ENCODE data around the gene SMIM20. TPM values are rescaled to one million over a fixed set of nuclear protein-coding genes. Genes with fewer than 3 reads are reported as not detected.

Gene SMIM20
- polyA plus RNA-seq, 1 donor from 2014 or later = 19.1 TPM

- Histone ChIP-seq H3F3A (ENCODE audit: insufficient read depth, low read length, poor library complexity, severe bottlenecking) (no peaks in the 10 kb centered on the region), H3K27ac (ENCODE audit: low read length) (no peak overlapping the region), H3K36me3 (ENCODE audit: insufficient read depth, low read length) (no peaks in the 10 kb centered on the region), H3K4me2 (ENCODE audit: low read length) (no peak overlapping the region), H3K4me3 (ENCODE audit: low read length) (no peak overlapping the region), H3K27me3 (ENCODE audit: insufficient read depth, low read depth, low read length) (no peaks in the 10 kb centered on the region), H3K79me2 (replicated peaks; ENCODE audit: insufficient read depth, low read length) (no peaks in the 10 kb centered on the region), H4K20me1 (ENCODE audit: insufficient read depth) (no peaks in the 10 kb centered on the region), H3K9me2 (ENCODE audit: insufficient read depth, low read length) (no peaks in the 10 kb centered on the region), H2AFZ (ENCODE audit: low read depth, low read length) (no peak overlapping the region), H3K9me3 (ENCODE audit: low read length) (no peaks in the 10 kb centered on the region), H3K9ac (ENCODE audit: low read length) (no peak overlapping the region)
- TF ChIP-seq REST (IDR thresholded peaks at IDR 0.05; ENCODE audit: borderline replicate concordance) (no peak), SMC3 (conservative IDR thresholded peaks at IDR 0.05; ENCODE audit: poor library complexity) (no peak), TAF1 (IDR thresholded peaks at IDR 0.05; ENCODE audit: low read depth) (no peak), MXI1 (conservative IDR thresholded peaks at IDR 0.05; ENCODE audit: poor library complexity, severe bottlenecking) (no peak), CTCF (IDR thresholded peaks at IDR 0.05; ENCODE audit: poor library complexity, severe bottlenecking) (no peak), RAD21 (conservative IDR thresholded peaks at IDR 0.05) (no peak), POLR2AphosphoS5 (IDR thresholded peaks at IDR 0.05) (no peak), EZH2 (IDR thresholded peaks at IDR 0.05; ENCODE audit: borderline replicate concordance, insufficient read depth, low read length, poor library complexity, severe bottlenecking) (no peak), EP300 (conservative IDR thresholded peaks at IDR 0.05; ENCODE audit: poor library complexity, severe bottlenecking) (no peak)
These were observed 24.3 kb downstream of the SMIM20 start for GRCh38 chr4:25938366-25938765.

- no peak overlapping the region for H3K27ac ChIP-seq (ENCODE audit: low read length)
- no peaks in the 10 kb centered on the region for H3F3A ChIP-seq (ENCODE audit: insufficient read depth, low read length, poor library complexity, severe bottlenecking)
- no peak overlapping the region for H3K4me2 ChIP-seq (ENCODE audit: low read length)
- no peaks in the 10 kb centered on the region for H3K9me3 ChIP-seq (ENCODE audit: low read length)
- no peaks in the 10 kb centered on the region for H3K27me3 ChIP-seq (ENCODE audit: insufficient read depth, low read depth, low read length)
- TF ChIP-seq POLR2AphosphoS5 (IDR thresholded peaks at IDR 0.05) = no peak
- TF ChIP-seq MXI1 (conservative IDR thresholded peaks at IDR 0.05; ENCODE audit: poor library complexity, severe bottlenecking) = no peak
- TF ChIP-seq SMC3 (conservative IDR thresholded peaks at IDR 0.05; ENCODE audit: poor library complexity) = no peak
- no peak for TF ChIP-seq EP300 (conservative IDR thresholded peaks at IDR 0.05; ENCODE audit: poor library complexity, severe bottlenecking)
- no peak for TF ChIP-seq EZH2 (IDR thresholded peaks at IDR 0.05; ENCODE audit: borderline replicate concordance, insufficient read depth, low read length, poor library complexity, severe bottlenecking)
- TF ChIP-seq CTCF (IDR thresholded peaks at IDR 0.05; ENCODE audit: poor library complexity, severe bottlenecking) = no peak
- no peak for TF ChIP-seq TAF1 (IDR thresholded peaks at IDR 0.05; ENCODE audit: low read depth)
- TF ChIP-seq RAD21 (conservative IDR thresholded peaks at IDR 0.05) = no peak
- TF ChIP-seq REST (IDR thresholded peaks at IDR 0.05; ENCODE audit: borderline replicate concordance) = no peak
- no peaks in the 10 kb centered on the region for H4K20me1 ChIP-seq (ENCODE audit: insufficient read depth)
- no peaks in the 10 kb centered on the region for H3K36me3 ChIP-seq (ENCODE audit: insufficient read depth, low read length)
- no peak overlapping the region for H2AFZ ChIP-seq (ENCODE audit: low read depth, low read length)
- H3K9me2 ChIP-seq (ENCODE audit: insufficient read depth, low read length) = no peaks in the 10 kb centered on the region
- H3K4me3 ChIP-seq (ENCODE audit: low read length) = no peak overlapping the region
- H3K79me2 ChIP-seq (replicated peaks; ENCODE audit: insufficient read depth, low read length) = no peaks in the 10 kb centered on the region
- no peak overlapping the region for H3K9ac ChIP-seq (ENCODE audit: low read length)
These were observed 24.8 kb downstream of the SMIM20 start for GRCh38 chr4:25938787-25939186.
